GM12878 (cell line): ENCODE data around the gene NOP16. TPM values are rescaled to one million over a fixed set of nuclear protein-coding genes. Genes with fewer than 3 reads are reported as not detected.

Source experiments
- ASH2L ChIP-seq: fragments of 300-600, 200-600 bp; sonication (generic); IDR thresholded peaks from 2 replicates; pipeline ENCODE4 v1.6.1; 2017; ENCODE audit warnings: low read depth, mild to moderate bottlenecking, borderline replicate concordance
- BHLHE40 ChIP-seq, 2 experiments: fragments of 450-650 bp in 1 of 2; IDR thresholded peaks; 2 replicates each; pipeline ENCODE4 v1.6.1; 2011 to 2017; ENCODE audit warnings: low read depth in 2 of 2, borderline replicate concordance in 1 of 2, improper control_type of control experiment in 1 of 2, low read length in 1 of 2, mild to moderate bottlenecking in 1 of 2
- NKRF ChIP-seq: fragments of 450-650 bp; conservative IDR thresholded peaks from 2 replicates; pipeline ENCODE4 v1.6.1; 2017; ENCODE audit warnings: mild to moderate bottlenecking, moderate library complexity
- RAD21 ChIP-seq: IDR thresholded peaks from 2 replicates; pipeline ENCODE4 v1.6.1; 2011; ENCODE audit warnings: mild to moderate bottlenecking, low read depth, low read length, moderate library complexity; ENCODE audit not compliant: insufficient read depth
- REST ChIP-seq: IDR thresholded peaks from 2 replicates; pipeline ENCODE4 v1.6.1; 2012; ENCODE audit warnings: mild to moderate bottlenecking, low read depth, low read length
- SIX5 ChIP-seq: IDR thresholded peaks from 2 replicates; pipeline ENCODE4 v1.6.1; 2011; ENCODE audit warnings: mild to moderate bottlenecking, low read depth, low read length, moderate library complexity; ENCODE audit not compliant: severe bottlenecking
- USF2 ChIP-seq: IDR thresholded peaks from 2 replicates; pipeline ENCODE4 v1.6.1; 2011; ENCODE audit warnings: low read depth, low read length, improper control_type of control experiment, borderline replicate concordance
- polyA plus RNA-seq, 11 experiments: library from polyadenylated mRNA; depleted of rRNA in 4 of 11; unstranded in 6 of 11; stranded (reverse) in 5 of 11; fragments of >200 nt; fragmentation: Nextera tagmentation in 4 of 11; fragmentation: Illumina TruSeq in 1 of 11; extraction: Ambion mirVana in 4 of 11; extraction: Trizol in 1 of 11; gene quantifications; 1 replicate in 1 of 11; 2 replicates in 10 of 11; pipeline versions ENCODE4 v1.2.1 to v1.2.3, GENCODE V29; 2011 to 2016; ENCODE audit warnings: inconsistent platforms in 2 of 11, missing spikeins in 2 of 11, low read depth in 1 of 11
- total RNA-seq, 4 experiments: library from RNA; depleted of rRNA in 3 of 4; stranded (reverse); fragments of >200 nt in 3 of 4; fragmentation: Illumina TruSeq in 1 of 4; extraction: Trizol in 1 of 4; gene quantifications; 2 replicates each; pipeline versions ENCODE4 v1.2.1 to v1.2.3, GENCODE V29; 2013 to 2021

NOP16 gene
- total and polyA plus RNA-seq, 10 of the 15 experiments (the other 5 are each of a cell fraction or from before 2014, with no cell fraction given): 50.3 to 276 (median 116) TPM

- TF ChIP-seq NKRF (no peak), SIX5 (no peak), ASH2L (no peak), RAD21 (no peak), BHLHE40 (IDR thresholded peaks at IDR 0.05; ENCODE audit: borderline replicate concordance in 1 of 2, low read depth in 2 of 2, low read length in 1 of 2) (no peak), REST (no peak), USF2 (no peak)
These were observed 6.4 kb downstream of the NOP16 start (continued) for GRCh38 chr5:176381979-176382378.
